D721Med (cell line): Measurements from ENCODE around the gene SF3B4.

ENCODE experiments used
- DNase-seq: peaks from one replicate; pipeline ENCODE4 v3.0.0; 2011; ENCODE audit warnings: low spot score; ENCODE audit not compliant: insufficient read length
- FAIRE-seq: peaks from 2 replicates; lab custom pipeline; 2011; peaks lifted over from hg19 to GRCh38; lab: Jason Lieb, UNC
- TF ChIP-seq, protein P1 (sequence below): IDR thresholded peaks from 2 replicates; pipeline ENCODE4 v1.5.1; 2012; ENCODE audit warnings: mild to moderate bottlenecking, control low read depth; ENCODE audit not compliant: insufficient read depth; ENCODE audit errors: missing control alignments

SF3B4 gene

DNA sequence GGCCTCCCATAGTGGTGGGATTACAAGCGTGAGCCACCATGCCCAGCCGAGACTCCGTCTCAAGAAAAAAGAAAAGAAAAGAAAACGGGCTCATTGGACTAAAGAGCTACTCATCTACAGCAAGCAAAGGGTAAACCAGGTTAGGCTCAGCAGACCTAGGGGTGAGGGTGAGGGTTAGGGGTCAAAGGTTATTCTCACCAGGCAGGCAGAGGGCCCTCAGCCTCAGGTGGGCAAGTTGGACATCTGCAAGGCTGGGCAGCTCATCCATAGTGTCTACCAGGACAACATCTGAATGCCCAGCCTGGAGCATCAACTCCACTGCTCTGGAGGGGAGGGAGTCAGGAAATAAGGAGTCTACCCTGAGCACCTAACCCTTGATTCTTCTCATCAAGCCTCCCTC lies 5.6 kb upstream of the SF3B4 start:
- DNase-seq (no peak), FAIRE-seq (no peak)
- TF ChIP-seq, protein P1, sequence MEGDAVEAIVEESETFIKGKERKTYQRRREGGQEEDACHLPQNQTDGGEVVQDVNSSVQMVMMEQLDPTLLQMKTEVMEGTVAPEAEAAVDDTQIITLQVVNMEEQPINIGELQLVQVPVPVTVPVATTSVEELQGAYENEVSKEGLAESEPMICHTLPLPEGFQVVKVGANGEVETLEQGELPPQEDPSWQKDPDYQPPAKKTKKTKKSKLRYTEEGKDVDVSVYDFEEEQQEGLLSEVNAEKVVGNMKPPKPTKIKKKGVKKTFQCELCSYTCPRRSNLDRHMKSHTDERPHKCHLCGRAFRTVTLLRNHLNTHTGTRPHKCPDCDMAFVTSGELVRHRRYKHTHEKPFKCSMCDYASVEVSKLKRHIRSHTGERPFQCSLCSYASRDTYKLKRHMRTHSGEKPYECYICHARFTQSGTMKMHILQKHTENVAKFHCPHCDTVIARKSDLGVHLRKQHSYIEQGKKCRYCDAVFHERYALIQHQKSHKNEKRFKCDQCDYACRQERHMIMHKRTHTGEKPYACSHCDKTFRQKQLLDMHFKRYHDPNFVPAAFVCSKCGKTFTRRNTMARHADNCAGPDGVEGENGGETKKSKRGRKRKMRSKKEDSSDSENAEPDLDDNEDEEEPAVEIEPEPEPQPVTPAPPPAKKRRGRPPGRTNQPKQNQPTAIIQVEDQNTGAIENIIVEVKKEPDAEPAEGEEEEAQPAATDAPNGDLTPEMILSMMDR: no peak

DNA sequence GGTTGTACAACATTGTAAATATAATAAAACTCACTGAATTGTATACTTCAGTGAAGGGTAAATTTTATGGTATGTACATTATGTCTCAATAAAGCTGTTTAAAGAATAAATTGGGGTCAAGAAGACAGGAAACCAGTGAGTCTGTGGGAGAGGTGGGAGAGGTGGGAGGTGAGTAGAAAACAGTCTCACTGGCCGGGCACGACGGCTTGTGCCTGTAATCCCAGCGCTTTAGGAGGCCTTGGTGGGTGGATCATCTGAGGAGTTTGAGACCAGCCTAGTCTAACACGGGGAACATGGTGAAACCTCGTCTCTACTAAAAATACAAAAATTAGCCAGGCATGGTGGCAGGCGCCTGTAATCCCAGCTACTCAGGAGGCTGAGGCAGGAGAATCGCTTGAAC lies 4.9 kb upstream of the SF3B4 start:
- no peak for FAIRE-seq
- TF ChIP-seq, protein P1: no peak

DNA sequence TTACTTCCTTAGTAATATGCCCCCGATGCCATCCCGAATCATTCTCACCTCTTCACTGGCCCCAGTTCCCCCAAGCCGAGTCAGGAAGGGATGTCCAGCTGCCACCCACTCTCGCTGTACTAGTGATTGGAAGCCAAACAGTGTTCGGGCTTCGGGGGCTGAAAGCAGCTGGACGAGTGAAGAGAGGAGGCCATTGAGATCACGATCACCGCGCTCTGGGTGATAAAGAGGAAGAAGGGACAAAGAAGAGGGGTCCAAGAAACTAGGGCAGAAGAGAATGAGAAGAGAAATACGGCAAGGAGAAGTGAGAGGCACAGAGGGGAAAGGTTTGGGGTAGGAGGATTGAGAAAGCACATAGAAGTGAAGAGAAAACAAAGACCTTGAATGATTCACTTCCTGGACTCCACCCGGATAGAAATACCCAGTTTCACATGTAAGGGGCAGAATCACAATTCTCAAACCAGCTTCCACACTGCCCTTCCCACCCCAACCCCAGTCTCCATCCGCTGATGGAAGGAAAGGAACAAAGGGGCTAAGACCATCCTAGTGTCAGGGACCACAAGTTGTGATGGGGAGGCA lies 3.7 kb upstream of the SF3B4 start:
- TF ChIP-seq, protein P1: no peak
- DNase-seq (no peak), FAIRE-seq (no peak)

More for the DNA sequence above, 4.9 kb upstream of the SF3B4 start:
- DNase-seq: no peak

DNA sequence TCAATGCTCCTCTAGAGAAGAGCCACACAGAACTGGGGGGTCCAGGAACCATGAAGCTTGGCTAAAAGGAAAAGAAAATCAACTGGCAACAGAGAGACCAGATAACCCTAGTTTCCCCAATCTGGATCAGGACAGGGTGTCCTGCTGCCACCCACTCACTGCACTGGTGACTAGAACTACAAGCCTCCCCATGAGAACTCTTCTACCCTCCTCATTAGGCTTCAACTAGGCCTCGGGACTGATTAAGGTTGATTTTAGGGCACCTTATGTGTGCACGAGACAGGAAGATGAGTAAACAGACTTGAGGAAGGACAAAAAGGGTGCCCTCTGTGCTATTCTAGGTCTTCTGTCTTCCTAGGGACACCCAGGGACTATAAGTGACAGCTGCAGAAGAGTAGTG lies 2.3 kb upstream of the SF3B4 start:
- TF ChIP-seq, protein P1: no peak
- FAIRE-seq (no peak), DNase-seq (no peak)

DNA sequence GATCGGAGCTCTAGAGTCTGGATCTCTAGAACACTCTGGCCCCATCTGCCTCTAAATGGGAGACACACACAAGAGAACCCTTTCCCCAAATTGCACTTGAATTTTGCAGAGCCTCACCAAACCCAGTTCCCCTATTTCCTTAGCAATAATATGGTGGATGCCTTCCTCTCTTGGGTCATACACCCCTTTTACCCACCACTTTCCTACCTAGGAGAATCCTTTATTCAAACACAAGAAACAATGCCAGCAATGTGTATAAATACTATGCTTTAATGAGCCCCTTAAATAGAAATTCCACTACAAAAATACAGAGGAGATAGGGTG lies 760 bp upstream of the SF3B4 start:
- DNase-seq (no peak), FAIRE-seq (no peak)
- TF ChIP-seq, protein P1: no peak

DNA sequence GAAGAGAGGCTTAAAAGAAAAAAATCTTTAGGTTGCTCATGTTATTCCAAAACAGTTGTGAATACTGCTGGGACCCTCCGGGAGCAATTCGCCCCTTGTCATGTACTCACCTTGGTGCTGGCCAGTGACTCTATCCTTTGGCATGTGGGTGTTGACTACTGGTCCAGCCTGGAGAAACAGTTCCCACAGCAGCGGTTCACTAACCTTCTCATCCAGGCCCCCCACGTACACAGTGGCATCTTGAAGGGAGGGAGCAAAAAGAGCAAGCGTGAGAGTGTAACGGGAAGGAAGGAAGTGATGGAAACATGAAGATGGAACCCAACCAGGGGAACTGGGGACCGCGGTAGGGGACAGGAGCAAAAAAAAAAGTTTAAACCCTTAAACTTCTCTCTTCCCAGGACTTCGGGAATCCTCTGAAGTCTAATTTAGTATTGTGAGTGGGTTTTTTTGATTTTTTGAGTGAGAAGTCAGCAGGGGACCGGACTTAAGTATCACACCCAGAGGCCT lies 494 bp downstream of the SF3B4 start:
- no peak for DNase-seq
- FAIRE-seq: no peak
- TF ChIP-seq, protein P1: no peak

DNA sequence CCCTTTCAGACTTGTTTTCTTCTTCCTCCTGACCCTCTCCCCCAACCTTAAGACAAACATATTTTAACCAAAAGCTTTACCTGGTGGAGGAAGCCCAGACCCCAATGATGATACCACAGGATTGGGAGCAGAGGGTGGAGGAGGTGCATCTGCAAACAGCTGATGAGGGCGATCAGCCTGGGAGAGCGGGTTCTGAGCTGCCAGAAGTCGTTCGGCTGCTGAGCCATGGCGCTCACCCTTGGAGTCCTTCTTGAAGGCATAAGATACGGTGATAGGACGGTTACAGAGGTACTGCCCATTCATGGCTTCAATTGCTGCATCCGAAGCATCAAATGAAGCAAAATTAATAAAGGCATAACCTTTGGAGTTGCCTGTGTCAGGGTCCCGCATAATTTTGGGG lies 1.3 kb downstream of the SF3B4 start:
- DNase-seq: no peak
- TF ChIP-seq, protein P1: no peak
- FAIRE-seq: no peak
